Hepatocyte (in vitro differentiated cells): ENCODE results near the gene FRMD3.

ENCODE experiments used
- EZH2 ChIP-seq: fragments of 200-600 bp; sonication (generic); IDR thresholded peaks from 2 replicates; pipeline ENCODE4 v1.6.1; 2016; ENCODE audit warnings: antibody characterized with exemption, mild to moderate bottlenecking, borderline replicate concordance
- TF ChIP-seq, protein P1 (sequence below): fragments of 200-600 bp; sonication (generic); IDR thresholded peaks from 2 replicates; pipeline ENCODE4 v1.5.1; 2016; ENCODE audit warnings: antibody characterized with exemption, mild to moderate bottlenecking; ENCODE audit not compliant: poor library complexity

DNA sequence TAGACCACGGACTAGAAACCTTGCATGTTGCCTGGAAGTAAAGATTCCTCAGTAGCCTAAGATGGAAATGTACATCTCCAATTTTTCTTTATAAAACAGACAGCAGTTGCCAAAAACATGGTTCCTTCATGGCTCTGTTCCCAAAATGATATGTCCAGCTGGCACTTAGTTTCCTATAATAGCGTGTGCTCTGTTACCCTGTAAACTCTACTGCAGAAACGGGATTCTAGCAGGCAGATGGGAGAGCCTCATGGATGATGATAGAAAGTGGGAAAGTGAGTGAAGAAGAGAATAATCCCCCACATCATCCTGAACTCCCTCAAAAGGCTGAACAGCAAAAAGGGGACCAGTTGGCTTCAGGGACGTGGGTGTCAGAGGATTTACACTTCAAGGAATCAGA lies 118.2 kb downstream of the FRMD3 start:
- TF ChIP-seq, protein P1, sequence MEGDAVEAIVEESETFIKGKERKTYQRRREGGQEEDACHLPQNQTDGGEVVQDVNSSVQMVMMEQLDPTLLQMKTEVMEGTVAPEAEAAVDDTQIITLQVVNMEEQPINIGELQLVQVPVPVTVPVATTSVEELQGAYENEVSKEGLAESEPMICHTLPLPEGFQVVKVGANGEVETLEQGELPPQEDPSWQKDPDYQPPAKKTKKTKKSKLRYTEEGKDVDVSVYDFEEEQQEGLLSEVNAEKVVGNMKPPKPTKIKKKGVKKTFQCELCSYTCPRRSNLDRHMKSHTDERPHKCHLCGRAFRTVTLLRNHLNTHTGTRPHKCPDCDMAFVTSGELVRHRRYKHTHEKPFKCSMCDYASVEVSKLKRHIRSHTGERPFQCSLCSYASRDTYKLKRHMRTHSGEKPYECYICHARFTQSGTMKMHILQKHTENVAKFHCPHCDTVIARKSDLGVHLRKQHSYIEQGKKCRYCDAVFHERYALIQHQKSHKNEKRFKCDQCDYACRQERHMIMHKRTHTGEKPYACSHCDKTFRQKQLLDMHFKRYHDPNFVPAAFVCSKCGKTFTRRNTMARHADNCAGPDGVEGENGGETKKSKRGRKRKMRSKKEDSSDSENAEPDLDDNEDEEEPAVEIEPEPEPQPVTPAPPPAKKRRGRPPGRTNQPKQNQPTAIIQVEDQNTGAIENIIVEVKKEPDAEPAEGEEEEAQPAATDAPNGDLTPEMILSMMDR: no peak
- no peak for TF ChIP-seq EZH2
